GM19238 (cell line): ENCODE data around the gene KIAA0513.

ENCODE experiments used
- DNase-seq: peaks from one replicate; pipeline ENCODE4 v3.0.0; 2011; ENCODE audit warnings: low spot score; ENCODE audit not compliant: insufficient read length

Gene KIAA0513

GRCh38 chr16:85068746-85069145, 41.2 kb downstream of the KIAA0513 start:
- no peak for DNase-seq

GRCh38 chr16:85069171-85069570, 41.6 kb downstream of the KIAA0513 start:
- DNase-seq, result no peak

GRCh38 chr16:85072076-85072860, 44.7 kb downstream of the KIAA0513 start:
- no peak for DNase-seq

GRCh38 chr16:85072947-85073346, 45.4 kb downstream of the KIAA0513 start:
- no peak for DNase-seq

GRCh38 chr16:85074225-85074914, 46.8 kb downstream of the KIAA0513 start:
- no peak for DNase-seq

- DNase-seq, result no peak
Observed at GRCh38 chr16:85075236-85075924, 47.8 kb downstream of the KIAA0513 start.

GRCh38 chr16:85077039-85077438, 49.4 kb downstream of the KIAA0513 start:
- no peak for DNase-seq

GRCh38 chr16:85077576-85078125, 50.1 kb downstream of the KIAA0513 start:
- no peak for DNase-seq

GRCh38 chr16:85078226-85078625, 50.6 kb downstream of the KIAA0513 start:
- DNase-seq, result no peak

- DNase-seq, result no peak
Observed at GRCh38 chr16:85078952-85079351, 51.4 kb downstream of the KIAA0513 start.

GRCh38 chr16:85079785-85080570, 52.4 kb downstream of the KIAA0513 start:
- DNase-seq, result no peak

GRCh38 chr16:85081038-85081437, 53.4 kb downstream of the KIAA0513 start:
- DNase-seq, result no peak

GRCh38 chr16:85081765-85082164, 54.2 kb downstream of the KIAA0513 start:
- no peak for DNase-seq

- peak; percentile 40 for DNase-seq
Observed at GRCh38 chr16:85082173-85083050, 54.8 kb downstream of the KIAA0513 start.

GRCh38 chr16:85083051-85083639, 55.5 kb downstream of the KIAA0513 start:
- DNase-seq, result peak; percentile 33

GRCh38 chr16:85084841-85085510, 57.4 kb downstream of the KIAA0513 start:
- DNase-seq, result no peak

GRCh38 chr16:85085721-85086120, 58.1 kb downstream of the KIAA0513 start:
- no peak for DNase-seq

- peak; percentile 76 for DNase-seq
Observed at GRCh38 chr16:85086347-85087291, 59.0 kb downstream of the KIAA0513 start.
